ENCODE measurements around the gene GBX1. TPM values are rescaled to one million over a fixed set of nuclear protein-coding genes. Genes with fewer than 3 reads are reported as not detected.

GBX1 gene
- total RNA-seq, 2 donors from 2014 or later: not detected

GRCh38 chr7:151177310-151177709 lies 9.8 kb upstream of the GBX1 start:
- H3K9ac ChIP-seq (ENCODE audit: extremely low read depth, low read length, poor library complexity, severe bottlenecking): no peak overlapping the region
- peaks cover 2% of the 10 kb centered on the region for H3K36me3 Mint-ChIP-seq (ENCODE audit: low read depth)
- TF ChIP-seq CTCF (conservative IDR thresholded peaks at IDR 0.05): no peak
- peaks cover 7% of the 10 kb centered on the region for H3K9me3 ChIP-seq (ENCODE audit: control insufficient read depth, low read length)
- no peak overlapping the region for H3K4me3 Mint-ChIP-seq
- H3K4me1 ChIP-seq (ENCODE audit: control insufficient read depth, insufficient read depth, low read length): no peaks in the 10 kb centered on the region
- peaks cover 18% of the 10 kb centered on the region for H3K27me3 ChIP-seq (ENCODE audit: control insufficient read depth, insufficient read depth, low read length, poor library complexity, severe bottlenecking)
- H3K27ac Mint-ChIP-seq: no peak overlapping the region
- no peaks in the 10 kb centered on the region for H3K36me3 ChIP-seq (ENCODE audit: control insufficient read depth, insufficient read depth, low read length)
- WGBS, 2 experiments (ENCODE audit: insufficient coverage in 1 of 2, insufficient read length in 1 of 2): 80 to 94% methylated on average over 1 of the region's 1 CpG
- peaks cover 74% of the 10 kb centered on the region for H3K27me3 Mint-ChIP-seq (ENCODE audit: insufficient read depth)
- H3K4me3 ChIP-seq (ENCODE audit: low read length): no peak overlapping the region
- peaks cover 19% of the 10 kb centered on the region for H3K9me3 Mint-ChIP-seq
- no peak for DNase-seq
- peaks cover 2% of the 10 kb centered on the region for H3K4me1 Mint-ChIP-seq
- H3K27ac ChIP-seq (ENCODE audit: low read depth, low read length): no peak overlapping the region

GRCh38 chr7:151176401-151176800 lies 8.9 kb upstream of the GBX1 start:
- 93 to 98% methylated on average over 7 to 9 of the region's 9 CpGs for WGBS, 2 experiments (ENCODE audit: insufficient coverage in 1 of 2, insufficient read length in 1 of 2)
- no peak for DNase-seq

DNA sequence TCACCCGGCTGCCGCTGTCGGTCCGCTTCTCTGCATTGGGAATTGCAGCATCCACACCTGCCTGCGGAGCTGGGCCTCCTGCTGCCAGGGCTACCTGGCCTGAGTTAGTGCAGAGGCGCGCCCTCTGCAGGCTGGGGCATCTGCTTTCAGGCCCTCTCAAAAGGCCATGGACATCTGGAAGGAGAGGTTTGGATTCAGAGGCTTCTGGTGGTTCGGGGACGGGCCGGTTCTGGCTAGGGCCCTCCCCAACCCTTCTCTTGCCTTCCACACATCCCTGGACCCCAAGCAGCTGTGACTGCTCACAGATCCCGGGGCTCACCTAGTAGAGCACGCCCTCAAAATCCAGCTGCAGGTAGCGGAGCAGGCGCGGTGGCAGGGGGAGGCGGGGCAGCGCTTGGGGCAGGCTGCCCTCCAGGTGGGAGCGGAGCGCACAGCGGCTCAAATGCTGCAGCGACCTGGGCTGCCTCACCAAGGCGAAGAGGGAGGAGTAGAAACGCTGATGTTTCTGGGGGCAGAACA lies 8.4 kb upstream of the GBX1 start:
- Mint-ChIP-seq H3K36me3 (ENCODE audit: low read depth) (peaks cover 2% of the 10 kb centered on the region), H3K4me1 (peaks cover 2% of the 10 kb centered on the region), H3K9me3 (peaks cover 19% of the 10 kb centered on the region), H3K27ac (no peak overlapping the region), H3K27me3 (ENCODE audit: insufficient read depth) (peaks cover 82% of the 10 kb centered on the region), H3K4me3 (no peak overlapping the region)
- Histone ChIP-seq H3K4me1 (ENCODE audit: control insufficient read depth, insufficient read depth, low read length) (no peaks in the 10 kb centered on the region), H3K9me3 (ENCODE audit: control insufficient read depth, low read length) (peaks cover 7% of the 10 kb centered on the region), H3K27me3 (ENCODE audit: control insufficient read depth, insufficient read depth, low read length, poor library complexity, severe bottlenecking) (peaks cover 29% of the 10 kb centered on the region), H3K9ac (ENCODE audit: extremely low read depth, low read length, poor library complexity, severe bottlenecking) (no peak overlapping the region), H3K36me3 (ENCODE audit: control insufficient read depth, insufficient read depth, low read length) (no peaks in the 10 kb centered on the region), H3K4me3 (ENCODE audit: low read length) (no peak overlapping the region), H3K27ac (ENCODE audit: low read depth, low read length) (no peak overlapping the region)
- DNase-seq: peak; percentile 68
- WGBS, 2 experiments (ENCODE audit: insufficient coverage in 1 of 2, insufficient read length in 1 of 2): 87 to 94% methylated on average over 12 to 23 of the region's 23 CpGs
- TF ChIP-seq CTCF (conservative IDR thresholded peaks at IDR 0.05): peak; percentile 56

More at GRCh38 chr7:151176401-151176800, 8.9 kb upstream of the GBX1 start:
- H3K27ac Mint-ChIP-seq: no peak overlapping the region
- no peak overlapping the region for H3K9ac ChIP-seq (ENCODE audit: extremely low read depth, low read length, poor library complexity, severe bottlenecking)
- no peak for TF ChIP-seq CTCF (conservative IDR thresholded peaks at IDR 0.05)
- H3K27me3 Mint-ChIP-seq (ENCODE audit: insufficient read depth): peaks cover 77% of the 10 kb centered on the region
- H3K36me3 Mint-ChIP-seq (ENCODE audit: low read depth): peaks cover 2% of the 10 kb centered on the region
- H3K4me1 ChIP-seq (ENCODE audit: control insufficient read depth, insufficient read depth, low read length): no peaks in the 10 kb centered on the region
- H3K27me3 ChIP-seq (ENCODE audit: control insufficient read depth, insufficient read depth, low read length, poor library complexity, severe bottlenecking): peaks cover 23% of the 10 kb centered on the region
- H3K4me3 ChIP-seq (ENCODE audit: low read length): no peak overlapping the region
- H3K4me3 Mint-ChIP-seq: no peak overlapping the region
- peaks cover 7% of the 10 kb centered on the region for H3K9me3 ChIP-seq (ENCODE audit: control insufficient read depth, low read length)
- peaks cover 2% of the 10 kb centered on the region for H3K4me1 Mint-ChIP-seq
- no peak overlapping the region for H3K27ac ChIP-seq (ENCODE audit: low read depth, low read length)
- H3K36me3 ChIP-seq (ENCODE audit: control insufficient read depth, insufficient read depth, low read length): no peaks in the 10 kb centered on the region
- peaks cover 19% of the 10 kb centered on the region for H3K9me3 Mint-ChIP-seq

All from endodermal cell (in vitro differentiated cells).